HG03520 (cell line): Measurements from ENCODE around the gene RGL4.
A peak's percentile ranks its signal among the peaks of the same experiment; 100 is the strongest.

Experiments
- ATAC-seq: cut with Tn5 transposase; IDR thresholded peaks from one replicate; pipeline ENCODE4 v1.9.1; 2021; ENCODE audit warnings: mild to moderate bottlenecking, moderate library complexity; ENCODE audit not compliant: unreplicated experiment

RGL4 gene

GRCh38 chr22:23678133-23678532 lies 12.7 kb upstream of the RGL4 start:
- ATAC-seq = no peak

- no peak for ATAC-seq
Measured at GRCh38 chr22:23681026-23681809, 9.6 kb upstream of the RGL4 start.

- no peak for ATAC-seq
Measured at GRCh38 chr22:23682077-23682476, 8.7 kb upstream of the RGL4 start.

- no peak for ATAC-seq
Measured at GRCh38 chr22:23682827-23683355, 7.9 kb upstream of the RGL4 start.

GRCh38 chr22:23683545-23683944 lies 7.3 kb upstream of the RGL4 start:
- ATAC-seq = no peak

GRCh38 chr22:23684026-23684425 lies 6.8 kb upstream of the RGL4 start:
- ATAC-seq = no peak

GRCh38 chr22:23684561-23685031 lies 6.2 kb upstream of the RGL4 start:
- no peak for ATAC-seq

- ATAC-seq = no peak
Measured at GRCh38 chr22:23685205-23685784, 5.5 kb upstream of the RGL4 start.

- no peak for ATAC-seq
Measured at GRCh38 chr22:23686416-23687024, 4.3 kb upstream of the RGL4 start.

GRCh38 chr22:23688121-23688520 lies 2.7 kb upstream of the RGL4 start:
- ATAC-seq = no peak

GRCh38 chr22:23688571-23688970 lies 2.2 kb upstream of the RGL4 start:
- no peak for ATAC-seq

GRCh38 chr22:23689414-23689813 lies 1.4 kb upstream of the RGL4 start:
- no peak for ATAC-seq

GRCh38 chr22:23691748-23692423 lies 1.1 kb downstream of the RGL4 start:
- ATAC-seq = no peak

GRCh38 chr22:23692598-23693291 lies 1.9 kb downstream of the RGL4 start:
- ATAC-seq = no peak

- no peak for ATAC-seq
Measured at GRCh38 chr22:23693979-23694680, 3.3 kb downstream of the RGL4 start.

- ATAC-seq = no peak
Measured at GRCh38 chr22:23695141-23695540, 4.3 kb downstream of the RGL4 start.

- no peak for ATAC-seq
Measured at GRCh38 chr22:23695571-23696325, 4.9 kb downstream of the RGL4 start.

GRCh38 chr22:23696326-23696851 lies 5.6 kb downstream of the RGL4 start:
- ATAC-seq = peak; percentile 73
